Measurements from ENCODE around the gene AUTS2.

GRCh38 chr7:70707823-70708243 lies 1109.6 kb downstream of the AUTS2 start:
- no peak for TF ChIP-seq POLR2A (IDR thresholded peaks at IDR 0.05)
- no peak for TF ChIP-seq CTCF (IDR thresholded peaks at IDR 0.05)
- no peak for TF ChIP-seq POLR2AphosphoS5 (IDR thresholded peaks at IDR 0.05)
- TF ChIP-seq EP300 (IDR thresholded peaks at IDR 0.05; ENCODE audit: low read depth) = no peak
